A549 treated with CpdA at 1 μM for 4 hours (cell line): ENCODE measurements around the gene OR8K5. TPM values are rescaled to one million over a fixed set of nuclear protein-coding genes. Genes with fewer than 3 reads are reported as not detected.

Experiments
- total RNA-seq: library from RNA; stranded (reverse); fragments of 200-300 nt; extraction: Qiagen RNA extraction; gene quantifications from 5 replicates; pipeline ENCODE4 v1.2.3, GENCODE V29; 2022; ENCODE audit warnings: low read depth

Gene OR8K5, protein sequence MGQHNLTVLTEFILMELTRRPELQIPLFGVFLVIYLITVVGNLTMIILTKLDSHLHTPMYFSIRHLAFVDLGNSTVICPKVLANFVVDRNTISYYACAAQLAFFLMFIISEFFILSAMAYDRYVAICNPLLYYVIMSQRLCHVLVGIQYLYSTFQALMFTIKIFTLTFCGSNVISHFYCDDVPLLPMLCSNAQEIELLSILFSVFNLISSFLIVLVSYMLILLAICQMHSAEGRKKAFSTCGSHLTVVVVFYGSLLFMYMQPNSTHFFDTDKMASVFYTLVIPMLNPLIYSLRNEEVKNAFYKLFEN
- total RNA-seq, result not detected in 5 replicates

DNA sequence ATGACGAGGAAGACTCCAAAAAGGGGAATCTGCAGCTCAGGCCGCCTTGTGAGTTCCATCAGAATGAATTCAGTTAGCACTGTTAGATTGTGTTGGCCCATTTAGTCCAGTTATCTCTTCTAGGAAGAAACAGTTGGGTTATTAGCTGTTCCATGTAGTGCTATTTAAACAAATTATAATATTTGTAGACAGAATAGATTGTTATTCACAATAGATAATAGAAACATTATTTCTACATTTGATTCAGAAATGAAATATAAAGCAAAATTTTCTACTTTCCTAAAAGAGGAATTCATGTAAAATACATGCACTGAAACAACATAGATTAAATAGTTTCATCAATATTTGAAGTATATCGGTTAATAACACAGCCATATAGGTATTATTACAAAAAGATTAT is at the start of gene OR8K5:
Gene OR8K5 (minus strand): TSS at position 101 of the 400 bp plus-strand sequence. CDS start 0 bp downstream, at position 101.

DNA sequence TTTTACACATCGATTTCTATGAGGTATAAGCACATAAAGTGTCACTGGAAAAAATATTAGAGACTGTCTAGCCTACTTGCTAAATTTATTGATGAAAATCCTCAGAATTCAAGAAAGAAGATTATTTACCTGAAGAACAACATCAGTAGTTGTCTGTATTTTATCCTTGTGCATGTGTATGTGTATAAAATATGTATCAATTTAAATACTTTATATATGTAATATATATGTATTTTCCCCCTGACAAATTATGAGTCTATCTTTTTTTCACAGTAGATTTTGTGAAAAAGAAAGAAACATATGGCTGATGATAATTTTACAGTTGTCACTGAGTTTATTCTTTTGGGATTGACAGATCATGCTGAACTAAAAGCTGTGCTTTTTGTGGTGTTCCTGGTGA is 16.2 kb upstream of the OR8K5 start, which contains the start of gene OR5J2:
Gene OR5J2 (plus strand): TSS at position 301 of the 400 bp plus-strand sequence. CDS start 0 bp downstream, at position 301.

DNA sequence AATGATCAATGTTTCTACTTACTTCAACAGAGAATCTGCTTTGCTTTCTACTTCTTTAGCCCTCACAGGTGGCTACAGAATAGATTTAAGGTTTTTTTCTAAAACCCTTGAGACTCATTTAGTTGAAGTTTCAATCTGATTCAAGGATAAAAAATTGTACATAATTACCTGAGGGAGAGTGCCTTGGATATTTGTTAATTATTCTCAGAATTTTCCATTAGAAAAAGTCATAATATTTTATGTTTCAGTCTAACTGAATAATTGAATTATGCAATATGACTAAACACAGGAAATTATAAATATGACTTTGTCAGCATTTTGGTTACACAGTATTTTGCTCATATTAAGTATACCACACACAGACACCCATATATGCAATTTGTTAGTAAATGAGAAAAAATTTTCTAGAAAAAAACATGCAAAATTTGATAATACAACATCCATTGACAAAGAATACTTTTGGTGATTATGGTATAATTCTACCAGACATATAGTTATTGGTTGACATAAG is 19.9 kb downstream of the OR8K5 start, which contains the start of gene OR8J3:
Gene OR8J3 (minus strand): TSS at position 51 of the 511 bp plus-strand sequence. CDS start 2,483 bp downstream, outside the sequence.

DNA sequence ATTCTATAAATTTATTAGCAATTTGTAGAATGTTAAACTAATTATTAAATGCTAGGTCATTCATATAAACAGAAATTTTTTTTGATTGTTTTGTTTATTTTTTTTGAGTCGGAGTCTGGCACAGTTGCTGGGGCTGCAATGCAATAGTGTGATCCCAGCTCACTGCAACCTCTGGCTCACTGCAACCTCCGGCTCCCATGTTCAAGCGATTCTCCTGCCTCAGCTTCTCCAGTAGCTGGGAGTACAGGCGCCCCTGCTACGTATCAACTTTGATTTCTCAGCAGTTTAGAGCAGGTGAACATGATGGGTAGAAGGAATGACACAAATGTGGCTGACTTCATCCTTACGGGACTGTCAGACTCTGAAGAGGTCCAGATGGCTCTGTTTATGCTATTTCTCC is 38.0 kb downstream of the OR8K5 start, which contains the start of gene OR8H3:
Gene OR8H3 (plus strand): TSS at position 301 of the 400 bp plus-strand sequence. CDS start 0 bp downstream, at position 301.

Other genes with a start within 250 kb of the OR8K5 start
- gene OR5W2, start 245.7 kb downstream of the OR8K5 start, total RNA-seq, result not detected in 5 replicates
- gene OR5I1, start 223.9 kb downstream of the OR8K5 start, total RNA-seq, result not detected in 5 replicates
- not detected in 5 replicates for gene OR10AG1, start 190.4 kb downstream of the OR8K5 start, total RNA-seq
- not detected in 5 replicates for gene OR5F1, start 165.7 kb downstream of the OR8K5 start, total RNA-seq
- not detected in 5 replicates for gene OR5AS1, start 132.7 kb downstream of the OR8K5 start, total RNA-seq
- gene OR8I2, start 67.0 kb downstream of the OR8K5 start, total RNA-seq, result not detected in 5 replicates
- gene OR8H2, start 56.6 kb downstream of the OR8K5 start, total RNA-seq, result not detected in 5 replicates
- not detected in 5 replicates for gene OR8H3, start 37.9 kb downstream of the OR8K5 start, total RNA-seq
- gene OR8J3, start 20.1 kb downstream of the OR8K5 start, total RNA-seq, result not detected in 5 replicates
- gene OR5J2, start 16.3 kb upstream of the OR8K5 start, total RNA-seq, result not detected in 5 replicates
- not detected in 5 replicates for gene OR5T2, start 73.9 kb upstream of the OR8K5 start, total RNA-seq
- not detected in 5 replicates for gene OR5T3, start 91.9 kb upstream of the OR8K5 start, total RNA-seq
- gene OR5T1, start 113.8 kb upstream of the OR8K5 start, total RNA-seq, result not detected in 5 replicates
- gene OR8H1, start 131.9 kb upstream of the OR8K5 start, total RNA-seq, result not detected in 5 replicates
- not detected in 5 replicates for gene OR8K3, start 154.8 kb upstream of the OR8K5 start, total RNA-seq
- not detected in 5 replicates for gene OR8K1, start 185.7 kb upstream of the OR8K5 start, total RNA-seq
- not detected in 5 replicates for gene OR8J1, start 194.0 kb upstream of the OR8K5 start, total RNA-seq
- gene OR8U1, start 215.3 kb upstream of the OR8K5 start, total RNA-seq, result not detected in 5 replicates